DMS153 treated with DMSO at 0.1 percent for 48 hours (cell line): ENCODE results near the gene MCC.
"Not testable (repeated sequence)": the region's sequence is repeated elsewhere in the genome, so short reads cannot be mapped to it uniquely, and the experiment has no call there.

ENCODE experiments used
- DNase-seq: peaks from one replicate; lab custom pipeline; 2025; ENCODE audit not compliant: unreplicated experiment; lab: John Stamatoyannopoulos, UW

Gene MCC

GRCh38 chr5:113091622-113092021, 396.6 kb downstream of the MCC start:
- no peak for DNase-seq

DNA sequence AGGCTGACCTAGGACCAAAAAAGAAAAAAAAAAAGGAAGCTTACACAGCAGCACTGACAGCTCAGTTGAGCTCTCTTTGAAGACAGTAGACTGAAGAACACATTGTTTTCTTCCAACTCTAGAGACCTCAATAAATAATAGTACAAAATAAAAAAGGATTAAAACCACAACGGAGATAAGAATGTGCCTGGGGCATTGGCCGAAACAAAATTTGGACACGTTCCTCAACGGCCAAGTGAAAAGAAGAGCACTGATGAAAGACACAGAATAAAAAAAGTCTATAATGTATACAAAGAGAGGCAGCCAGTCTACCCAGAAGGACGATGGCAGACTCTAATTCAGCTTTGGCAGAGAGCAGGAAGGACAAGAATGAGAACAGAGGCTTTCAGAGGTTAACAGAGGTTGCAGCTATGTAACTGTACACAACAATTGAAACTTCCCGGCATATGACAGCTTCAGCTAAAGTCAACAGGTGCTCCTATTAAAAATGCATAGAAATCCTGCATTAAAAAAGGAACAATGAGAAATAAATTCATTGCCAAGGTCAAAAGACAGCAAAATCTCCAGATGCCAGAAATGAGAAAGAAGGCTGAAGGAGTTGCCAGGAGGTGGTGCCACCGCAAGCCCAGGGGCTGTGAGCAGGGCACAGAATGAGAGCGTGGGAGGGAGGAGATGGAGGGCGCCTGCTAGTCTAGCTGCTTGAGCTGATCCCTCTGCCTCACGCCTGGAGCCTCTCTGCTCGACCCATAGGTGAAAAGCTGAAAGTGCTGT, 397.7 kb downstream of the MCC start:
- DNase-seq: no peak

GRCh38 chr5:113089653-113090335, 398.5 kb downstream of the MCC start:
- DNase-seq: no peak

GRCh38 chr5:113087976-113088514, 400.2 kb downstream of the MCC start:
- DNase-seq: no peak

- DNase-seq: no peak
Measured at GRCh38 chr5:113085880-113086409, 402.3 kb downstream of the MCC start.

GRCh38 chr5:113085084-113085414, 403.2 kb downstream of the MCC start:
- no peak for DNase-seq

DNA sequence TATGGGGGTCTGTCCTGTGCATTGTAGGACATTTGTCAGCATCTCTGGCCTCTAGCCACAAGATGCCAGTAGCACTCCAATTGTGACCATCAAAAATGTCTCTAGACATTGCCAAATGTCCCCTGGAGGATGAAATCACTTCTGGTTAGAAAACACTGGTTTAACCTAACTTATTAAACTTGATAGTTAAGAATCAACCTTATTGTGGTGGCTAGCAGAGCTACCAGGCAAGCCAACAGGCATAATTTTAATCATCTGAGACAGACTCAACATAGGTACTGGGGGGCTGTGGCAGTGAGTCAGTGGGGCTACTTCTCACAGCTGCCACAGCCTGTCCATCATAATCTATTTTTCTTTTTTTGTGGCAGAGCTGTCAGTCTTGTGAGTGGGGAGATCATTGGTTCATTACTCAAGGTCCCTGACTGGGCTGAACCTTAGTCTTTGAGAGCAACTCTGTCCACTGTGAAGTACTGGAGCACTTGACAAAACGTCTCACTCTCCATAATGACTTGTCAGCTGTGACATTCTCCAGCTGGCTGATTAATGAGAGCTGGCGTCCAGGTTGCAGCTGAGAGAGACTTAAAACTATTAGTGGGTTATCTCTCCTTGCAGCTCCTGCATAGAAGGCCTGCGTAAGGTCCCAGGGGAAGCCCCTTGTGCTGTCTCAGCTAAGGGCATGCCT, 403.7 kb downstream of the MCC start:
- DNase-seq: no peak

GRCh38 chr5:113083481-113083880, 404.8 kb downstream of the MCC start:
- no peak for DNase-seq

DNA sequence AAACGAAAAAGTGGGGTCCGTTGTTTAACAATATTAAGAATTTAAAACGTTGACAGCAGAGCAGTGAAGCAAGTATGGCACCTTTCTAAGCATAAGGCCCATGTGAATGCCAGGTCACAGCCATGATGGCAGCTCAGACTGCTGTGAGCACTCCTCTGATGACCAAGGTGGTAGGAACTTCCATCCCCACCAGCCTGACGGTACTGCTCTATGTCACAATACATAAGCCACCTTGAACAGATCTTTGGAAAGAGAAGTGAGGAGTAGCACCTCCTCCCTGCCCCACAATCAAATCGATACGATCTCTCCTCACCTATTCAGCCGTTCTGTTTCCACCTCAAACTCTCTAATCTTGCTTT, 405.7 kb downstream of the MCC start:
- no peak for DNase-seq

DNA sequence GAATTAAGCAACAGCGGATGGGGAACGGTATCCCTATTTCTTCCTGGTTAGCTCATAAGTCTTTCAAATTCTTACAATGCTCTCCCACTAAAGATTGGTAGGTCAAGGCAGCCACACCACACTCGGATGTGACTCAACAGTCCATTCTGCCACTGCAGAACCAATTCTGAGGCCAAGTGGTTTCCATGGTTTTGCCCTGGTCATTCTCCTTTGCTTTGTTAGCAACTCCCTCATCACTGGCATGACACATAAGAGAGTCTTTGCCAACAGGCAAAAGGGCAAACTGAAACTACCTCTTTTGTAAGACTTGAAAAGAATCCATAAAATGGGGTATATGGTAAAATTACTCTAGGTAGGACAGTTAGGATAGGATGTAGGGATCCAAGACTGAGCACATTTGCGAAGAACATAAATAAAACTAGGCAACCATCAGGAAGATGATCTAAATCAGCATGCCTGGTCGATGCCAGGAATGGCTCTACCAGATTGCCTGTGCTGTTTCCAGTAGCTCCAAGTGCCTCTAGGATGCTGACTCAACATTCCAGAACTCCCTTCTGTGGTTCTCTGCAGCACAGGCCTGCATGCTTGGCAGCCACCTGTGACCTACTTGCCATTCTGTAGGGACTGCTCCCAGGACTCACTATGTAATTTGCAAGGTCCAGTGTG, 406.2 kb downstream of the MCC start:
- no peak for DNase-seq

DNA sequence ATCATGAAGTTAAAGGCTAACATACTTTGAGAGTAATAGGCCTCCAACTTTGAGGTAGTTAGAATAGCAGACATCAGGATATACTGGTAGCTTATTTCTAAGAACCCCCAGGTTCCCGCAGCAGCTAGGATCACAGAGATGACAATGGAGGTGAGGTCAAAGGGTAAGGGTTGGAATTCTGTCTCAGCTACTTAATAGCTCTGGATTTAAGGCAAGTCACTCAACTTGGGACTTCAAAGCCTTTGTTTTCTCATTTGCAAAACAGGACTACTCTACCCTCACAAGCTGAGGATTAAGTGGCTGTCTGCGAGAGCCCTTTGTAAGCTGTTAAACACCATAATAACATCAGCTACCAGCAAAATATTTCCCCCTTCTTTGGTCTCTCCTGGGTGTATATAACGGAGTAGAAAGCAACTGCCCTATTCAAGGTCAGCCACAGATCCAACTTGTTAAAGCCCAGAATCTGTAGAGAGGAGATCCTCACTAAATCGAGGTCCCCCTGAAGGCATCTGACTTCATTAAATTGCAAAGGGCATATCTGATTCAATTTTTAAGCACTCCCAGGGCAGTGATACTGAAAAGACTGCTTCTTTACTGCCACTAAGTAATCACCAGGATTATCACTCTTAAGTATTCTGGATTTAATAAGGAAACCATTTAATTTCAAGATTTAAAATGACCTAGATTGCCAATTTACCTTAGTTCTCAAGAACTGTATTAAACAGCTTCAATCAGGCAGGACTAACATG, 407.0 kb downstream of the MCC start:
- DNase-seq: no peak

- DNase-seq: not testable (repeated sequence)
Measured at GRCh38 chr5:113076649-113077048, 411.6 kb downstream of the MCC start.

GRCh38 chr5:113075019-113075418, 413.2 kb downstream of the MCC start:
- DNase-seq: no peak

- DNase-seq: not testable (repeated sequence)
Measured at GRCh38 chr5:113073629-113074034, 414.6 kb downstream of the MCC start.

- no peak for DNase-seq
Measured at GRCh38 chr5:113071401-113071800, 416.9 kb downstream of the MCC start.

GRCh38 chr5:113070901-113071300, 417.4 kb downstream of the MCC start:
- DNase-seq: no peak

GRCh38 chr5:113068559-113068958, 419.7 kb downstream of the MCC start:
- DNase-seq: no peak

- DNase-seq: no peak
Measured at GRCh38 chr5:113067635-113068344, 420.5 kb downstream of the MCC start.

- no peak for DNase-seq
Measured at GRCh38 chr5:113065626-113066025, 422.6 kb downstream of the MCC start.

GRCh38 chr5:113064806-113065205, 423.4 kb downstream of the MCC start:
- no peak for DNase-seq
